ENCODE data around the gene CROCC.

DNA sequence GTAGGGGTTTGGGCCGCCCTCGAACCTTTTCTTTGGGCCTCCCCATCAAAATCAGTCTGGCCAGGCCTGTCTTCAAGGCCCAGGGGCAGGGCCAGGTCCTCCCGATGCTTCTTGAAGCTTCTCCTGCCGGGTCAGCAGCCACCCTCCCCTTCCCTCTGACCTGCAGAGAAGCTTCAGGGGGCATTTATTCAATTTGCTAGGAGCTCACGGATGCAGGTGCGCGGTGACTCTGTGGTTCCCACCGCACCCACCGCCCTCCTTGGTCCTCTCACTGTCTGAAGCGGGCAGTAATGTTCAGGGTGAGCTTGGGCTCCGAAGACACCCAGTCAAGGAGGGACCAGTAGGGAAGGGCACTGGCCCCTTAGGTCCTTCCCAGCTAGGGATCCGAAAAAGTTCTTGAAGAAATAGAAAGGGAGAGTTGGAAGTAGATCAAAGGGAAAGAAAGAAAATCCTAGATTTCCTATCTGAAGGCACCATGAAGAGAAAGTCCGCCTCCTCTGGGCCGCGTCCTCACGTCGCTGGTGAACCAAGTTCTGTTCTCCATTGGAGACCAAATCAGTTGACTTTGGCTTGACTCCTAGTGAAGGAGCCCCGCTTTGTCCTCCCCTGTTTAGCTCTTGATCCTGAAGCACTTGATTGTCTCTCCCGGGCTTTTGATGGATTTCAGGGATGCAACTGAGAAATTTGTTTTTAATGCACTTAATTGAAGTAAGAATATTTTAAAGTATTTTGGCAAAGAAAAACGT lies 34.7 kb upstream of the CROCC start:
- TF ChIP-seq TAF1 (IDR thresholded peaks at IDR 0.05; ENCODE audit: borderline replicate concordance, insufficient read depth, low read length) (no peak), POLR2AphosphoS5 (IDR thresholded peaks at IDR 0.05; ENCODE audit: low read depth, low read length) (no peak), REST (IDR thresholded peaks at IDR 0.05; ENCODE audit: insufficient read depth in 1 of 2, low read depth in 2 of 2, low read length in 2 of 2) (no peak)

Measured in PFSK-1 (cell line).